Esophagus mucosa (tissue), 1 donor: ENCODE data around the gene IFT122. TPM values are rescaled to one million over a fixed set of nuclear protein-coding genes. Genes with fewer than 3 reads are reported as not detected.
A peak's percentile ranks its signal among the peaks of the same experiment; 100 is the strongest.

Experiments used
- ATAC-seq: fragments of 200-7000 bp; cut with Tn5 transposase; one replicate; pipeline ENCODE4 v1.9.1; 2020
- total RNA-seq: library from RNA; stranded (reverse); gene quantifications from one replicate; pipeline ENCODE4 v1.2.4, GENCODE V29; 2023
- donor health status: DM: yes; HTN: yes; CAD: no.

Gene IFT122
- total RNA-seq, 1 donor from 2014 or later, result 11.2 TPM

GRCh38 chr3:129441215-129441614, 1.2 kb downstream of the IFT122 start:
- no peak for ATAC-seq

GRCh38 chr3:129441782-129442181, 1.8 kb downstream of the IFT122 start:
- ATAC-seq, result no peak

- no peak for ATAC-seq
Observed at GRCh38 chr3:129442486-129442885, 2.5 kb downstream of the IFT122 start.

- no peak for ATAC-seq
Observed at GRCh38 chr3:129442947-129443346, 2.9 kb downstream of the IFT122 start.

GRCh38 chr3:129445471-129445870, 5.4 kb downstream of the IFT122 start:
- ATAC-seq, result no peak

- no peak for ATAC-seq
Observed at GRCh38 chr3:129446926-129447325, 6.9 kb downstream of the IFT122 start.

- ATAC-seq, result no peak
Observed at GRCh38 chr3:129448186-129448895, 8.3 kb downstream of the IFT122 start.

- no peak for ATAC-seq
Observed at GRCh38 chr3:129449279-129450115, 9.5 kb downstream of the IFT122 start.

- no peak for ATAC-seq
Observed at GRCh38 chr3:129453732-129454131, 13.7 kb downstream of the IFT122 start.

- no peak for ATAC-seq
Observed at GRCh38 chr3:129460155-129460554, 20.1 kb downstream of the IFT122 start.

- no peak for ATAC-seq
Observed at GRCh38 chr3:129460572-129460971, 20.5 kb downstream of the IFT122 start.

- ATAC-seq, result no peak
Observed at GRCh38 chr3:129461022-129461421, 21.0 kb downstream of the IFT122 start.

- no peak for ATAC-seq
Observed at GRCh38 chr3:129461461-129462146, 21.6 kb downstream of the IFT122 start.

GRCh38 chr3:129462361-129462968, 22.4 kb downstream of the IFT122 start:
- ATAC-seq, result no peak

- ATAC-seq, result no peak
Observed at GRCh38 chr3:129463094-129463493, 23.1 kb downstream of the IFT122 start.

GRCh38 chr3:129463716-129464115, 23.7 kb downstream of the IFT122 start:
- no peak for ATAC-seq

- no peak for ATAC-seq
Observed at GRCh38 chr3:129467932-129468331, 27.9 kb downstream of the IFT122 start.

- peak; percentile 72 for ATAC-seq
Observed at GRCh38 chr3:129469026-129469425, 29.0 kb downstream of the IFT122 start.

- ATAC-seq, result peak; percentile 60
Observed at GRCh38 chr3:129470861-129471260, 30.8 kb downstream of the IFT122 start.

GRCh38 chr3:129473067-129473768, 33.2 kb downstream of the IFT122 start:
- ATAC-seq, result no peak

- ATAC-seq, result no peak
Observed at GRCh38 chr3:129473769-129474152, 33.7 kb downstream of the IFT122 start.
